Measurements from ENCODE around the gene PLEKHF1.
"Not testable (repeated sequence)": the region's sequence is repeated elsewhere in the genome, so short reads cannot be mapped to it uniquely, and the experiment has no call there.

The PLEKHF1 gene

DNA sequence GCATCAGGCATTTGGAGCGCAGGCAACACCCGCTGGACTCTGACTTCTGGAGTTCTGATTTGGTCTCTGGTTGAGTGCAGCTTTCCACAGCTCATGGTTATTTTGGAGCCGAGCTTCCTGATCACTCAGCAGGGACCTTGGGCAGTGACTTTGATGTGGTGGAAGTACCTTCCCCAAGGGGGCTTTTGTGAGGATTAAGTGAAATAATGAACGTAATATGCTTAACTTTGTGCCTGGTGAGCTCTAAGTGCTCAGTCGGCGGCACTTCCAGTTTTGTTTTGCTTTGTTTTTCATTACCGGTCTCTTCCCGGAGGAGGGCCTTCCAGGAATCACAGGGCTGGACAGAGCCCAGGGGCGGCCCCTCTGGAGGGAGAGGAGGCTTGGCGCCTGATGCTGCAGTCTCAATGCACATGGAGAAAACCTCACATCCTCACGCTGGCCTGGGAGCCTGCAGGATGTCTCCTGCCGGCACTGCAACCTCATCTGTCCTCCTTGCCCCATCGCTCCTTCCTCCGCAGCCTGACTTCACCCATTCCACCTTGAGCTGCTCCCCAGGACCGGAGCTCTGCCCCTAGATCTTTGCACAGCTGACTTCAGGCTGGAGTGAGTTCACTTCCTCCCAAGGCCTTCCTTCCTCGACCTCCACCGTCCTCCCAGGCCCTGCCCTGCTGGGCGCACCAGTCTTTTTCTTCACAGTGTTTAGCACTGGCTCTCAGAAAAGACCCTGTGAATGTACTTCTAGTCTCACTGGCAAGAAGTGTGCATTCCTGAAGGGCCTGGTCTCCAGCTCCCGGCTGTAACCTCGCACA lies 1.5 kb downstream of the PLEKHF1 start:
- DNase-seq, result no peak

DNA sequence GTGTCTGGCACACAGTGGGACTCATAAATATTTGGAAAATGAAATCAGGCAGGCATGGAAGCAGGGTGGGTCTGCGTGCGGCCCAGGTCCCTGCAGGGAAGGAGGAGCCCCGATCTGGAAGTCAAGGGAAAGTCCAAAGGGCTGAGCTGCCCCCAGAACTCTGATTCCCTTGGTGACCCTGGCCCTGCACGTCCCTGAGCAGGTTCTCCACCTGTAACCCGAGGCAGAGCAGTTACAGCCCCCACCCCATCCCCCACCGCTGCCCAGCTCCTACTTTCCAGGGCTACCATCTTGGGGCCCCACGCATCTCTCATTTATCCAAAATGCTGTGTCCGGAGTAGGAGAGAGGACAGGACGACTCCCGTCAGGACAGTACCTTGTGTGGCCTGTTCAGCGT lies 2.1 kb downstream of the PLEKHF1 start:
- no peak for DNase-seq

DNA sequence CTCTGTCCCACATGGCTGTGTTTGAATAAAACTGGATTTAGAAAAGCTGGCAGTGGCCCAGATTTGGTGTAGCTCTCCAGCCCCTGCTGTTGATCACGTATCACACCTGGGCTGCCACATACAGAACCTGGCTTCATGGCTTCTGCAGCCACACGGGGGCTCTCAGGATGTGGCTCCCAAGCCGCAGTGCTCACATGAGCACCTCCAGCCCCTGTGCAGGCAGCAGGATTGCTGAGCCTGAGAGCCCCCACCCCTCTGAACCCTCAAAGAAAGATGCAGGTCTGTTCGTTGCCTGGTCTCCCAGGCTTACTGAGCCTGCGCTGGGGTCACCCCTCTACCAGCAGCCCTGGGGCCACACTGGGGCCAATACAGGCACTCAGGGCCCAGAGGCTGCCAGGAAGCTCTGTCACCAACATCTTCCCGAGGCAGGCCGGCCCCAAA lies 2.7 kb downstream of the PLEKHF1 start:
- no peak for DNase-seq

DNA sequence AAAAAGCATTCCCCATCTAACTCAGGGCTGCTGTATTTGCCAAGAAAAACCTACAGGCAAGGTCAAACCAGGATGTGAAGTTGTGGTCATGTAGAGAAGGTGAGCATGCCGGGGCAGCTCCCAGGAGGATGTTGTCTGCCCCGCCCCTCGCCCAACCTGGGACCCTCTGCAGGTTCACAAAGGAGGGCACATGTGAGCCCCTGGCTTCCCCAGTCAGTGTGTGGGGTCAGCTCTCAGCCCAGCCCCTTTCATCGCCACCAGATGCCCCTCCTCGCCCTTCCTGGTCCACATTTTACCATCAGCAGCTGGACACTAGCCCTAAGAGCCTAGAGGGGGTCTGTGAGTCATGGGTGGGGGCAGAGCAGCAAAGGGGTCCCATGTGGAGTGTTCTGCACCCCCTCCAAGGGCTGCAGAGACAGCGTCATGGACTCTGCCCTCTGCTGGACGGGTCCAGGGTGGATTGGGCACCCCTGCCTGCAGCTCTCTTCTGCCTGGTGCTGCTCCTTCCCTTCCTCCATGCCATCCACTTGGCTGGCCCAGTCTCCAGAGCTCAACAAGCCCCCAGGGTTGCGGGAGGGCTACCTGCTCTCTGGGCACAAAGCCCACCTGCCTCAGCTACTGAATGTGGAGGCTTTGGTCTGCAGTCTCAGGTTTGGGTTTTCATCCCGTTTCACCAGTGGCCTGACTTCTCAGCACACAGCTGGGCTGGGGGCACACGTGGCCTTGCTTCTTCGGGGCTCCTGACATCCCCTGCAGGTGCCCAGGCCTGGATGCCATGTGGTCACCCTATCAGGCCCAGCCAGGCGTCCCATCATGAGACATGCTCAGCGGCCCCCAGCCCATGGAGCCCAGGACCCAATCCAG lies 3.7 kb downstream of the PLEKHF1 start:
- no peak for DNase-seq

DNA sequence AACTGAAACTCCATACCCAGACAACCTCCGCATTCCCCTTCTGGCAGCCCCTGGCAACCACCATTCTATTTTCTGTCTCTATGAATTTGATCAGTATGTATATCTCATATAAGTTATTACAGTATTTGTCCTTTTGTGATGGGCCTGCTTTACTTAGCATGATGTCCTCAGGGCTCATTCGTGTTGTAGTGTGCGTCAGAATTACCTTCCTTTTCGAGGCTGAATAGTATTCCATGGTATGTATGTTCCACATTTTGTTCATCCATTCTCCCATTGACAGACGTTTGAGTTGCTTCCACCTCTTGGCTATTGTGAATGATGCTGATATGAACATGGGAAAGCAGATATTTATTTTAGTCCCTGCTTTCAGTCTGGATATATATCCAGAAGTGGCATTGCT lies 5.0 kb downstream of the PLEKHF1 start:
- no peak for DNase-seq

DNA sequence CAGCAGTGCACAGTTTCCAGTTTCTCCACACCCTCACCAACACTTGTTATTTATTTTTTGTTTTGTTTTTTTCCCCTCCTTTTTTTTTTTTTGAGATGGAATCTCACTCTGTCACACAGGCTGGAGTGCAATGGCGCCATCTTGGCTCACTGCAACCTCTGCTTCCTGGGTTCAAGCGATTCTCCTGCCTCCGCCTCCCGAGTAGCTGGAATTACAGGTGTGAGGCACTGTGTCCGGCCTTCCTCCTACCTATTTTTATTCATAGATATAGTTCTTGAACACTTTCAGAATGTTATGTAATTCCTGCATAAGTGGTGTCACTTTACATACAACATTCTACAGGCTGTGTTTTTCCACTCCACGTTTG lies 5.7 kb downstream of the PLEKHF1 start:
- DNase-seq, result not testable (repeated sequence)

DNA sequence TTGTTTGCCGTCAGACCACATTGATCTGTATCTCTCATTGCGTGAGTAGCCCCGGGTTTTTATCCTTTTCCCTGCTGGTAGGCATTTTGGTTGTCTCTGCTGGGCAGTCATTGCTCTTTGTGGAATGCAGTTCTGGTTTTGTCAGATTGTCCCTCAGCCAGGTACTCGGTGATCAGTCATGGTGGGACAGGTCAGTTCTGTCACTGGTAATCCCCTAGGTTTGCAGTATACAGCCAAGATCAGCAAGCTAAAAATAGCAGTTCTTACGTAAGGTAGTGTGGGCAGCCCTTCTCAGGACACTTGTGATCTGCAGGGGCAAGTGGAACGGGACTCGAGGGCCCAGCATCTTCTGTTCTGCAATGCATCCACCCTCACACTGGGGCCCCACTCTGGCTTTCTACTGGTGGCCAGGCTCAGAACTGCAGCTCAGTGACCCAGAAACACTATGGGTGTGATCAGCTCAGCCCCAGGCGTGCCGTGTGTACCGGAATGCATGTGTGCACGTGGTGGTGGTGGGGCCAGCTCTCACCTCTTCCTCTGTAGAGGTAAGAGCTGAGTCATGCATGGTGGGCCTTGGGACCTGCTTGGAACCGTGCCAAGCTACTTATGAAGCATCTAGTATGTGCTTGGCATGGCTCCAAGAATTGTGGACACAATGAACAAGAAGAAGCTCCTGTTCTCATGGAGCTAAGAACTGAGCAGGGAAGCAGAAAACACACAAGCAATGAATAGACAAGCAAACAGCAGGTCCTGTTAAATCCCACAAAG lies 6.3 kb downstream of the PLEKHF1 start:
- no peak for DNase-seq

DNA sequence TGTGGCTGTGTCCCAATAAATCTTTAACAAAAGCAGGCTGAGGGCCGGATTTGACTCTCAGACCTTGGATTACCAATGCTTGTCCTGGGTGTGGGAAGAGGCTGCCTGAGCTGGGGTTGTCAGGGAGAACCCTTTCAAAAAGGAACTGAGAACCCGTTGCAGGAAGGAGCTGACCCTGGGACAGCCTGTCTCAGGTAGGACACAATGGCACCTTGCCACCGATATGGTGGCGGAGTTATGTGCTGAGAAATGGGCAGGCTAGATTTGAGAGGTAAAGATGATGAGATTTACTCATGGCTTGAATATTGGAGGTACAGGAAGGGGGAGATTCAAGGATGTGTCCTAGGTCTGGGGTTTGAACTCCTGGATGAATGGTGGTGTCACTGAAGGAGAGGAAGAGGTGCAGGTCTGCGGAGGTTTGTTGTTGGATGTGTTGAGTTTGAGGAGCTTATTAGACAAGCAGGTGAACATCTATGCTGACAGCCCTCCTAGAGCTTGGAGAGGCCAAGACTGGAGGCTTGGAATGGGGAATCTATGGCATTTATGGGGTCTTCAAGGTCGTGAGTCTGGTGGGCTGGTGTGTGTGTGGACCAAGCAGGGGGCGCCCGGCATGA lies 7.2 kb downstream of the PLEKHF1 start:
- no peak for DNase-seq

DNA sequence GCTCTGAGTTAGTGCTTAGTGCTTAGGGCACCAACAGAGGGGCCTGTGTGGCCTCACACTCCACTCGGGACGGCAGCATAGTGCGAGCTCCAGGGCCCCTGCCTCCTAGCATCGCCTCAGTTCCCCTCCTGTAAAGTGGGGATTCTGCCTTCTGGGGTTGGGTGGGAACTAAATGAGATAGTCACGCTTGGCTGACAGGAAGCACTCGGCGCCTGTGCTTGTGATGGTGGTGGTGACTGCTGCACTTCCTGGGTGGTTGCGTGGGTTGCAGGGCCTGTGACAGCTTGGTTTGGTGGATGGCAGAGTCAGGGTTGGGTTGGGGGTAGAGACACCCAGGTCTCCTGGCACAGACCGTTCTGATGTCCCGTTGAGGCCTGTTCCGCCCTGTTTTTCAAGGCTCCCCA lies 7.7 kb downstream of the PLEKHF1 start:
- DNase-seq, result no peak

DNA sequence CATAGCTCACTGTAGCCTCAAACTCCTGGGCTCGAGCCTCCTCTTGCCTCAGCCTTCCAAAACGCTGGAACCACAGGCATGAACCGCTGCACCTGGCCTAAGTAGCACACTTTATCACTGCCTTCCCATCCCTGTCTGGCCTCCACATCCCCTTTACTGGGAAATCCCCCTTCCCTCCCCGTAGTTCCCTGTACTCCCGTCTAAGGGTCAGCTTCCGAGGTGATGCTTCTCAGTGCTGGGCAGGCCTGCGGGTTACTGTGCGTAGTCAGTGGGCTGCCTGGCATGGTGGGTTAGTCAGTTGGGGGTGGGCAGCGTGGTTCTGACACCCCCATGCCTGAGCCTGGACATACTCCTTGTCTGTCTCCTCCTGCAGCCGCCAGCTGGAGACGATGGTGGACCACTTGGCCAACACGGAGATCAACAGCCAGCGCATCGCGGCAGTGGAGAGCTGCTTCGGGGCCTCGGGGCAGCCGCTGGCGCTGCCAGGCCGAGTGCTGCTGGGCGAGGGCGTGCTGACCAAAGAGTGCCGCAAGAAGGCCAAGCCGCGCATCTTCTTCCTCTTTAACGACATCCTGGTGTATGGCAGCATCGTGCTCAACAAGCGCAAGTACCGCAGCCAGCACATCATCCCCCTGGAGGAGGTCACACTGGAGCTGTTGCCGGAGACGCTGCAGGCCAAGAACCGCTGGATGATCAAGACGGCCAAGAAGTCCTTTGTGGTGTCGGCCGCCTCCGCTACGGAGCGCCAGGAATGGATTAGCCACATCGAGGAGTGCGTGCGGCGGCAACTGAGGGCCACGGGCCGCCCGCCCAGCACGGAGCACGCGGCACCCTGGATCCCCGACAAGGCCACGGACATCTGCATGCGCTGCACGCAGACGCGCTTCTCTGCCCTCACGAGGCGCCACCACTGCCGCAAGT lies 8.4 kb downstream of the PLEKHF1 start:
- DNase-seq, result no peak

DNA sequence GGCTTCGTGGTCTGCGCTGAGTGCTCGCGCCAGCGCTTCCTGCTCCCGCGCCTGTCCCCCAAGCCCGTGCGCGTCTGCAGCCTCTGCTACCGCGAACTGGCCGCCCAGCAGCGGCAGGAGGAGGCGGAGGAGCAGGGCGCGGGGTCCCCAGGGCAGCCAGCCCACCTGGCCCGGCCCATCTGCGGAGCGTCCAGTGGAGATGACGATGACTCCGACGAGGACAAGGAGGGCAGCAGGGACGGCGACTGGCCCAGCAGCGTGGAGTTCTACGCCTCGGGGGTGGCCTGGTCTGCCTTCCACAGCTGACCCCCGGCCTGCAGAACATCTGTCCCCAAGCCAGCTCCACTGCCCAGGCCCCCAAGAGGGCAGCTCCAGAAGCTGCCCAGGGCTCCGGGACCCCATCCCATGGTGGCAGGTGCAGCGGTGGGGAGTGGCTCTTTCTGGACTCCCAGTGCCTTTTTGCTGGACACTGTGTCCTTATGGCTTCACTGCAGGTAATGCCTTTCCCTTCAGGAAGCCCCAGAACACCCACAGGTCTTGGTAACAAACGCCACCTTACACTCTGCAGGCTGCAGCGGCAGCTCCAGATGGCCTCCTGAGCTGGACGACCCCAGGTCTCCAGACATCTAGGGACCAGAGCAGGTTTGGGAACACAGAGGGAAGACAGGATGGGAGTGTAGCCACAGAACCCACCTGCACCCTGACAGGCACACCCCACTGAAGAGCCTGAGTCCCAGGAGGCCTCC lies 9.3 kb downstream of the PLEKHF1 start:
- no peak for DNase-seq

DNA sequence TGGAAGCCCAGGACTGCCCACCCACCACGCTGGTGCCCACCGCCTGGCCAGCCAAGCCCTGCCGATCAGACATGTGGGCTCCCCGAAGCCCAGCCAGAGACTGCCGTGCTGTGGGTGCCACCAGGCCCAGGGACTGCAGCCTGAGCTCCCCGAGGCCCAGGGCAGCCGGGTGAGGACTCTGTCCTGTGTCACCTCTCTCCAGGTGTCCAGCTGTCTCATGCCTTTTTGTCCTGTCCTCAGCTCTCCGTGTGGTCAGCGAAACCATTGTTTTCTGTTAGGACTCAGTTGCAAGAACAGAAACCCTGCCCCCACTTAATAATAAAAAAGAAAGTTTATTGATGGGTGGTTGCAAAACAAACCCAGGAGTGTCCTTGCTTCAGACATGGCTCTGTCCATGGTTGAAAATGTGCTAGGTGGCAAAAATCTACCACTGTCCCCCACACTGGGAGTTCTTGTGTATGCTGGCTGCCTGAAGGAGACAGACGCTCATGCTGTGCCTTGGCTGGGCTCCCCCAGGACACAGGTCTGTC lies 9.9 kb downstream of the PLEKHF1 start:
- DNase-seq, result no peak

DNA sequence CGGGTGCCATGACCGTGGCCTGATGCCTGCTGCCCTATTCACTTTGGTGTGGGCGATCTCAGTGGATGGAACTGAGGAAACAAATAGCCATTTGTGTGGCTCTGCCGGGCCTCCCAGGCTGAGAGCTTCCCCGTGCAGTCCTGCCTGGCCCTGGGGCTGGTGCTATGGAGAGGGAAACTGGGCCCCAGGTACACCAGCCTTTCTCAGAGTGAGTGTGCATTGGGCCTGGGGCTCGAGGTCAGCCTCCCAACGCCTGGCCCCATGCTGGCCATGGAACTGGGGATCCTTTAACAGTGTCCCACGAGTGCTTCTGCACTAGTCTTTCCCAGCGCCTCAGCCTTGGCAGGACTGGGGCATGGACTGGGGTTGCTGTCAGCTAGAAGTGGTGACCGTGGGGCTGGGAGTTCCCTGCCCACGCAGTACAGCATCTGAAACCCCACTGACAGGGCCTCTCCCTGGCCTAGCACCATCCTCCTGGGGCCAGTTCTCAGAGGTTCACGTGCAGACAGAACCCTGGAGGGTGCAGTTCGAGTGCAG lies 10.5 kb downstream of the PLEKHF1 start:
- no peak for DNase-seq

DNA sequence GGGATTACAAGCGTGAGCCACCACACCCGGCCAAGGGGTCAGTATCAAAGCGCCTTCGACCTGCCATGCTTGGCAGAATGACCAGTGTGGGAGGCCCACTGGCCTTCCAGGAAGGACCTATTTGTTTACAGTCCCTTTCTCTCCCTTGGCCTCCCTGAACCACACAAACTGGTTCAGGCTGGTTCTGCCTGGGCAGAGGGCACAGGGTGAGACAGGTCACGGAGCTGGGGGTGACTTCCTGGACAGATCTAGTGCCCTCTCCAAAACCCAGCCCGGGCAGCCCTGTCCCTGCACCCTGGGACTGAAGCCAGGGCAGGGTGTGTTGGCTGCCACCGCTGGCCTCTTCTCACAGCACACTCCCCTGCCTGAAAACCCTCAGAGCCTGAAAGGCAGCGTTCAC lies 11.3 kb downstream of the PLEKHF1 start:
- no peak for DNase-seq

DNA sequence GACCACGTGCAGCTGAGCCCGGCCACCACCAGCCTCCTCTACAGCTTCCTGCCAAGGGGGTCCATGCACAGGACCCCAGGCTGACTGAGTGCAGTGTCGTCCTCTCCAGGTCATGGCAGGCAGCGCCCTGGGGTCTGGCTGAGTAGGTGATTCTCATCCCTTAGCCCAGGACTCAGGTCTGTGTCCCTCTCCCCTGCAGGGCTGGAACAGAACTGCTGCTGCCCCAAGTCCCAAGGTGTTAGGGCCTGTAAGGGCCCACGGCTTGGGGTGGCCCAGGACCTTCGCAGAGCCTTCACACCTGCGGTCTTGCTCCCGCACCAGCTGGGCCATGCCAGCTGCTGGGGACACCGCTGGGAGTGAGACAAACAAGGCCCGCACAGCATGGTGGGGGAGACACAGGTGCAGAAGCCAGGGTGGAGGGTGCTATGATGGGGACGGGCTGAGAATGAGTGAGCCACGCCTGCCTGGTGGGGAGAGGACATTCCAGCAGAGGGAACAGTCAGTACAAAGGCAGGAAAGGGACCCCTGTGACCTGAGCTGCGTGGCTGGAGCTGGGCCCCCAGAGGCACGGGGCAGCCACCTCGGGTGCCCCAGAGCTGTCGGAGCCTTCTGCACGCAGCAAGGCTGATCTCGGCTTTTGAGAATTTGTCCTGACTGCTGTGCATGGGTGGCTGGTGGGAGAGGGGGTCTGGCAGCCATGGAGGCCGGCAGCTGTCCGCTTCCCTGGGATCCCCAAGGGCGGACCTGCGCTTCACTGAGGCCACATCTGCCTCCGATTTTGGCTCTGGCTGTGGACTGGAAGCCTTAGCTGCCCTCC lies 11.9 kb downstream of the PLEKHF1 start:
- no peak for DNase-seq

DNA sequence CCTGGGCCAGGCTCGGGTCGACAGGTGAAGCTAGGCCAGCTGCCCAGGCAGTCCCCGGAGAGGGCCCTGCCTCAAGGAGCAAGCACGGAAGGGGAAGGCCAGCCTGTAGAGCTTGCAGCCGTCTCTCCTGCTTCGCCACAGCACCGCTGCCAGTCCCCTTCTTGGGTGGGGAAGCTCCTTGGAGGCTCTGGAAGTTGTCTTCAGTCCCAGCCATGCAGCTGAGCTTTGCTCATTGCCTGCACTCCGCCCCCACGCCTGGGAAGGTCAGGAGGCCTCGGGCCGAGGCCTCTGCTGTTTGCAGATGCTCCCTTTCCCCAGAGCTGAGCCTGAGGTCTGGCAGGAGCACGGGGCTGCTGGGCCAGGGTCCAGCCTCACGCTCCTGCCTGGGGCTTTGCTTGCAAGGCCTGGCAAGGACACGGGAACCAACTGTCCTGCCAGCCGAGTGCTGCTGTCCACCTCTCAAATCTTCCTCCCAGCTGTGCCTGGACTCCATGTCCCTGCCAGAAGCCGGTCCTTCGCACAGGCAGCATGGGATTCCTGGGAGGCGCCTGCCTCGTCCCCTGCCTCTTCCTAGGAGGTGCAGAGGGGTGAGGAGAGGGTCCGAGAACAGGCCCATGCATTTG lies 13.3 kb downstream of the PLEKHF1 start:
- no peak for DNase-seq

DNA sequence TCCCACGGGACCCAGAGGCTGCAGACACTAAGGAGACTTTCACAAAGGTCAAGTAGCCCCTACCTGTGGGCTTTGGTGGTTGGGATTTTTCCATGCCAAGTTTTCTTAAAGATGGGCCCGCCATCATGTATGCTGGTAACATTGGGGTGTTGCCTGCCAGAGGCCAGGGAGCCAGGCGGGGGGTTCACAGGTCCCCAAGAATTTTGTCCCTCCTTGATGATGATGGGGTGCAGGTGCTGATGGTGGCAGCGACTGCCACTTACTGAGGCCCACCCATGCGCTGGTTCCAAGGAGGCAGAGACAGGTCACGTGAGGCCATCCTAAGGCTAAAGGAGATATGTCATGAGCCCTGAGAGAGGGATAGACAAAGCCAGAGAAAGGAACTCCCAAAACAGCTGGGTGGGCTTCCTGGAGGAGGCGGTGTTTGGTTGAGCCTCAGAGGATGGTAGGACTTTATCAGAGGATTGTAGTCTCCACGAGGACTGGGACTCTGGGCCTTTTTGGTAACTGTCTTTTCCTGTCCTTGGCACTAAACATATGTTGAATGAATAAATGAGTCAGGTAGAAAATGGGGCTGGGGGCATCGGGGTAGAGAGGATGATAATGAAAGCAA lies 14.4 kb downstream of the PLEKHF1 start:
- no peak for DNase-seq

DNA sequence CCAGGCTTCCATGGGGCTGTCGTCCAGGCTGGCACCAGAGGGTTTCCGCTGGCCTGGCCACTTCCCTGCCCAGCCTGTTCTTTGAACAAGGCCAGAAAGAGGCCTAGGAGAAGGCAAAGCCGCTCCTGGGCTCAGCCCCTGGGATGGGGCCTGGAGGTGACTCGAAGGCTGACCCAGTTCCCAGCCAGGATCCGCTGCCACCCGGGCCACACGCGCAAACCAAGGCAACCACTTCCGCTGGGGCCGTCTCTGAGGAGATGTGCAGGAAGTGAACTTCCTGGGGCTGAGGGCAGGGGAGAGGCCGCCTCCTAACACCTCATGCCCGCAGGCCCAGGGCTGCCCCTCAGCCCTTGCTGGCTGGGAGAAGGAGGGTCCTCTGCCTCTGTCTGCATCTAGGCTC lies 15.2 kb downstream of the PLEKHF1 start:
- no peak for DNase-seq

DNA sequence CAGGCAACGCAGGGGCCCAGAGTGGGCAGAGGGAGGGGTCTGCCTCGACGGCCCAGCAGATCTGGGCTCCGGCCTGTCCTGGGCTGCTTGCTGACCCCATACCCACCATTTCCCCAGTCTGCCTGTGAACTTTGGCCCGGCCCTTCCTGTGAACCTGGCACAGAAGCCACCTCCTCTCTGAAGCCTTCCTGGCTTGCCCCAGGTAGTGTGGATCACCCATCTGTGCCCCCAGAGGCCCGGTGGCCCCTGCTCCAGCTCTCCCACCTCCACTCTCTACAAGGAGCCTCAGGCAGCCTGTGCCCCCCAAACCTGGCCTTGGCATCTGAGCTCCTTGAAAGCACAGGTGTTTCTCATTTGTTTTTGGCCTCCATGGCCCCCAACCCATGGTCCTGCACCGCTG lies 15.7 kb downstream of the PLEKHF1 start:
- no peak for DNase-seq
